Astrocyte (in vitro differentiated cells and primary cell): ENCODE results near the gene HOXC11.

Experiments used
- CTCF ChIP-seq: IDR thresholded peaks from 2 replicates; pipeline ENCODE4 v1.5.1; 2011; ENCODE audit warnings: low read depth, mild to moderate bottlenecking, inconsistent platforms, low read length, moderate library complexity; ENCODE audit not compliant: insufficient read depth
- EZH2 ChIP-seq: IDR thresholded peaks from 2 replicates; pipeline ENCODE4 v1.6.1; 2012; ENCODE audit warnings: mild to moderate bottlenecking, low read length, inconsistent platforms; ENCODE audit not compliant: insufficient read depth

- no peak for TF ChIP-seq CTCF
- peak; percentile 82 for TF ChIP-seq EZH2
Observed at GRCh38 chr12:53983950-53984572, 11.1 kb downstream of the HOXC11 start.
